Inferior parietal cortex (tissue), 1 donor: Measurements from ENCODE around the gene NDUFB4.
"Not testable (repeated sequence)": the region's sequence is repeated elsewhere in the genome, so short reads cannot be mapped to it uniquely, and the experiment has no call there.

Experiments used
- DNase-seq: peaks from one replicate; pipeline ENCODE4 v3.0.0-alpha.2; 2016; ENCODE audit errors: extremely low spot score

NDUFB4 gene

DNA sequence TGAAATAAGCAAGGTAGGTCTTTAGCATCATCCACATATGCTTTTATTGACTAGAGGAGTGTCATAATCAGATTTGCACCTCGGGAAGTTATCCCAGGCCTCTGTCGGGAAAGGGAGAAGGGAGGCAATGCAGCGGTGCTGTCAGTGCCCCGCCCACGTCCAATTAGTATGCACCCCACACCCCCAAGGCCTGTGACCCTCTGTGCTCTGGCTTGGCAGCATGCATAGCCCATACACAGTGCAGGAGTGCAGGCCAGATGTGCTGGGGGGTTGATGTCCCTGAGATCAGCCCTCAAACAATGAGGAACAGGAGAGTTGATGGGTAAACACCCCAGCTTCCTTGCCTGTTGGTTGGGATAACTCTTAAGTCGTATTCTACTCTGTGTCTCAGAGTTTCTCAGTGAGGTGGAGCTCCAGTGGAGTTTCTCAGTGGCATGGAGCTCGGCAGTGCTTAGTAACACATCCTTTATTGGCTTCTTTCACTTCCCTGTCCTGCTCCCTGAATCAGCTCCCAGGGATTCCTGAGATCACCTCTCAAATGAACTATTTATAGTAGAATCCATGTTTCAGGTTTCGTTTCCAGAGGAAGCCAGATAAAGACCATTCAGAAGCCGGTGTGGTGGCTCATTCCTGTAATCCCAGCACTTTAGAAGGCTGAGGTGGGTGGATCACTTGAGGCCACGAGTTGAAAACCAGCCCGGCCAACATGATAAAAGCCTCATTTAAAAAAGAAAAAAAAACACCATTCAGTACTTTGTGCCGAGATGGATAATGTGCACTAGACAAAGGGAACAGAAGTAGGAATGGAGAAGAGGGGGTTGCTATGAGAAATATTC is 26.7 kb upstream of the NDUFB4 start:
- no peak for DNase-seq

DNA sequence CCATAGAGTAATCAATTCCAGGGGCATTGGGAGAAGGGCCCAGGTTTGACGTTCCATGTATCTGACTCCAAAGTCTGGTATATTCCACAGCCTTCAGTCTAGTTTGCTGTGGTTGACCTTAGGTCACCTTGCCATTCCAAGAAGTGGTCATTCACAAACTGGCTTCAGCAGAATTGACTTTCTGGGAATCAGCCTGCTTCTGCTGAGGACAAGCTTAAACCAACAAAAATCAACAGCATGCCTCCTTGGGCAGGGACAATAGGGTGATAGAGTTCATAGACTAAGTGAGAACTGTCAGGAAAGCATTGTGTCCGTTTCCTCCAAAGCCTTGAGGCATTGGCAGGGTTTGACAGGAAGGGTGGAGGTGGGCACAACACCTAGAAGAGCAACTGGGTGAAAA is 24.1 kb upstream of the NDUFB4 start:
- DNase-seq, result no peak

DNA sequence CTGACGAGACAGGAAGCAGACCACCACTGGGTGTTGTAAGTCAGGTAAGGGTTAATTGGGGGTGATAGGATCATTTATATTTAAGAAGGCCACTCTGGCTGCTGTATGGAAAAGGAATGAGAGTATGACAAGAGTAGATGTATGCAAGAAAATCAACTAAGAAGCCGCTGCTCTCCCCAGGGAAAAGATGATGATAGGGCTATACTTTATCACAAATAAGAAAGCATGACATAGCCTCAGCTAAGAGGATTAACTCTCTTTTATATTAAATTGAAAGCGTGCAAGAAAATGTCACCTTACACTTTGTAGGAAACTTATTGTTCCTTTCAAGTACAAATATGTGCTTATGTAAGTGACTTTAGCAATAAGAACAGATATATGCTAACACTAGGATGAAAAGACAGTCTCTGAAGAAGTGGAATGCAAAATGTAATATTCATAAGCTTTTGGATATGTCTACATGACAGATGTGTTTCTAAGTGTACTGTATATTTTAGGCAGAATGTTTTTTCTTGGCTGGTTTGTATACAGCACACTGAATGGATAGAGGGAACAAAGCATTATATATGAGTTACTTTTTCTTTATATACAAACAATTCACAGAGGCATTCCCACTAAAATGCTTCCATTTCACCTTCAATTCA is 8.7 kb upstream of the NDUFB4 start:
- DNase-seq, result no peak

DNA sequence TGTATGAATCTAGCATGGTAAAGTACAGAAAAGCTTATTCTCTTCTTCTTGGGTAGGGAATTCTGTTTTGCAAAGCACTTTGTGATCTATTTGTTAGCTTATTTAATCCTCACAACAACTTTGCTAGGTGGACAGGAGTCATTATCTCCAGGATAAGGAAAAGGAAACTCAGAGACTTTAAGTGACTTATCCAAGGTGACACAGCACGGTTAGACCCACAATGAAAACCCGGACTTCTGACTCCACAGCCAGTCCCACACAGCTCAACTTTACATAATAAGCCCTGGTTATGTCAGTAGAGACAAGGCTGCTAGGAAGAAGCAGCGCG is 384 bp upstream of the NDUFB4 start:
- no peak for DNase-seq

DNA sequence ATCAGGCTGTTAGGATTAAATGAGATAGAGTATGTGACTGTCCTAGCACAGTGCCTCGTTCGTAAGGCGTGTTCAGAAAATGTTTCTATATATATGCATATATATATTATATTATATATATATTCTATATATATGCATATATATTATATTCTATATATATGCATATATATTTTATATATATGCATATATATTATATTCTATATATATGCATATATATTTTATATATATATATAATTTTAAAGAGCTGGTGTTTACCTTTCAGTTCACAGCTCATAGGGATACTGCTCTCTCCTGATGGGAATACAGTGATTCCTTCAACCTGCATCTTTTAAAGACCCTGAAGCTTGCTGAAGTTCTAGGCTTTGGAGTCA is 702 bp downstream of the NDUFB4 start:
- DNase-seq, result no peak

DNA sequence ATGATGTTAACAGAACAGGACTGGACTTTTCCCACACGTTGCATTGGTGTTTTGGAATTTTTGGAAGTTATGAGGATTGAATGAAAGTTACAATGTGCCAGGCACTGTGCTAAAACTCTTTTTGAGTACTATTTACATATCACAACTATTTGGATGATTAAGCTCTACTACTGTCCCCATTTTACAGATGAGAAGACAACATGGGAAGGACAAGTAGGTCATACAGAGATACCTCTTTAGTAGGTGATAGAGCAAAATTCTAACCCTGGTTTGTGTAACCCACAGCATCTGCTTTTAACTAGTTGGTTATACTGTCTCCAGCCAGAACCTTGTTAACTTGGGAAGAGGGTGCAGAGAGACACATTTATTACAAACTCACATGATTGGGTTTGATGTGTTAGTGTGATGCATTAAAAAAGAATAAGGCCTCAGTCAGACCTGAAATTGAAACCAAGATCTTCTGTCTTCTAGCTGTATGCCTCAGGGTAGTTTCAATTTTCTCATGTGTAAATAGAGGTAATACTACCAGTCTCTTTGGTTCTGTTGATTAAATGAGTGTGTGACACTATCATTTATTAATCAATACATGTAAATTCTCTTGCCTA is 1.4 kb downstream of the NDUFB4 start:
- DNase-seq, result no peak

DNA sequence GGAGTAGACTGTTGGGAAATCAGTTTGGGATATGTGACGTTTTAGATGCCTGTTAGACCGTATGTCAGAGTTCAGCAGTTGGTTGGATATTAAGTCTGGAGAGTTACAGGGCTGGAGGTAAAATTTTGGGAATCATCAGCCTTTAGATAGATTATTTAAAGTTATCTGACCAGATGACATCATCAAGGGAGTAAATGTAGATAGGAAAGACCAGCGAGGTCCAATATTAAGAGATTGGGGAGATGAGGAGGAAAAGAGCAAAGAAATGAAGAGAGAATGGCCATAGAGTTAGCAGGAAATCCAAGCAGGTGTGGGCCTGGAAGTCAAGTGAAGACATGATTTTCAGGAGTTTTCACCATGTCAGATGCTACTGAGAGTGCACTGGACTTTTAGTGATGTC is 3.1 kb downstream of the NDUFB4 start:
- no peak for DNase-seq

DNA sequence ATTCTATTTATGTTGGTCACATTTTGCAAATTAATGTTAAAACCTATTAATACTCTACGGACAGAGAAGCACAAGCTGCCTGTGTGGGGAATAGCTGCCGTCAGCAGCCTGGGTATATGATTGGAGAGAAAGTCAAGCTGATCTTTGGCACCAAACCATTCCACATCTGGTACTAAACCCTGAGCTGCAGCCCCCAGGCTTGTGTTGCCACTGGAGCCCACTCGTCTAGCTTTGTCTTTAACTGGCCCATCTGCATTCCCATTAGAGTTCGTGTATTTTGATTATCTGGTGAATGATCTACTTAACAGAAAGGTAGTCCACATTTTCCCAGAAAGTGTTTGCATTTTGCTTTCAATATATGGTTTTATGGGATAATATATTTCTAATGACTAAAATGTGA is 5.4 kb downstream of the NDUFB4 start:
- no peak for DNase-seq

DNA sequence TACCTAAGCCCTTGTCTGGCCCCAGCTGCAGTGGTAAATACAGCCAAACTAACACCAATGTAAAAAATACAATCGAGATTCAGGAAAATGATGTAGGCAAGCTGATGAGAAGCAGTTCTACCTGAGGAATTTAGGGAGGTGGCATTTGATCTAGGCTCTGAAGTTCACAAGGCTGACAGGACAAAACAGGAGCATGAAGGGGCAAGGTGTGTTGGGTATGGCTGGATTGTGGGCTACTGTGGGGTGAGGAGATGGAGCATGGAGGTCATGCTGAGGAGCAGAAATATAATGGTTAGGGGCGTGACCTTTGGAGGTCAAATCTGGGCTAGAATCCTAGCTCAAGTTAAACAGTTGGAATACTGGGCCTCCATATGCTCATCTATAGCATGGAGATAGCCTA is 6.5 kb downstream of the NDUFB4 start:
- DNase-seq, result no peak

DNA sequence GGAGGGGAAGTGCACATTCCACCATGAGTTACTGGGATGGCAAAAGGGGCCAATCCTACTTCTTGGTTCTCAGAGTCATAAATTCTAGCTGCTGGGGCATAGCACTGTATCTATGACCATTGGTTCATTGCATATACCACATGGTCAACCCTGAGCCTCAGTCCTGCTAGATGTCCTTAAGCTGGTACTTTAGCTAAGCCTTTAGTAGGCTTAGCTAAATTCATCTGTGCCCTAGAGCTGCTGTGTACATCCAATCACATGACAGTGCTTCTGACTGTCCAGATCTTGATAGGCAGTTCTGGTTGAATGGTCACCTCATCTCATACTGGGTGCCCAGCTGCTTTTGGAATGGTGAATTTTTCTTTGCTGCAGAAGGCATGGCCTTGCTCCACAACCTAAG is 8.2 kb downstream of the NDUFB4 start:
- no peak for DNase-seq

DNA sequence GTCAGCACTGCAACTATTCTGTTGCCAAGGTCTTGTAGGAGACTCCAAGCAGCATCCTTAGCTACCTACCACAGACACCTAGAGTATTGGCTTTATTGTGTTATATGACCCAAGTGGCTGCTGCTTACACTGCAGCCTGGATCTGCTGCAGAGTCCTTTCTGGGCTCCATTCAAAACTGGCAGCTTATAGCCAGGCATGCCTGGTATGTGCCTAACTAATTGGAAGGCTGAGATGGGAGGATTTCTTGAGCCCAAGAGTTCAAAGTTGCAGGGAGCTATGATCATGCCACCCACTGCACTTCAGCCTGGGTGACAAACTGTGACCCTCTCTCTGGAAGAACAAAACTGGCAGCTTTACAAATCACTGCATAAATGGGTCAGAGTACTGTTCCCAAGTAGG is 8.6 kb downstream of the NDUFB4 start:
- DNase-seq, result no peak

DNA sequence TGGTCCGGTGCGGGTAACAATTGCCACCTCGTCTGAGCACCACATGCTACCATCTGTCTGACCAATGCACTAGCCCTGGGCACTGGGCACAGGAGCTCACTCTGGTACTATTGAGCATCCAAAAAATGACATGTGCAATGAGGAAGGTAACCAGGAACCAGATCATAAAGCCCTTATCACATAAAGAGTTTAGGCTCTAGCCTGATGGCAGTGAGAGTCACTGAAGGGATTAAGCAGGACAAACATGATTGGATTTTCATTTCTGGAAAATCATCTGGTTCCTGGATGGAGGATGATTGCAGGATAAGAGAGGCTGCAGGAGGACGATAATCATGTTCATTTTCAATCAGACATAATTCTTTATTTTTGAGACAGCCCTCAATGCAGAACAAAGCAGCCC is 12.4 kb downstream of the NDUFB4 start:
- DNase-seq, result no peak

DNA sequence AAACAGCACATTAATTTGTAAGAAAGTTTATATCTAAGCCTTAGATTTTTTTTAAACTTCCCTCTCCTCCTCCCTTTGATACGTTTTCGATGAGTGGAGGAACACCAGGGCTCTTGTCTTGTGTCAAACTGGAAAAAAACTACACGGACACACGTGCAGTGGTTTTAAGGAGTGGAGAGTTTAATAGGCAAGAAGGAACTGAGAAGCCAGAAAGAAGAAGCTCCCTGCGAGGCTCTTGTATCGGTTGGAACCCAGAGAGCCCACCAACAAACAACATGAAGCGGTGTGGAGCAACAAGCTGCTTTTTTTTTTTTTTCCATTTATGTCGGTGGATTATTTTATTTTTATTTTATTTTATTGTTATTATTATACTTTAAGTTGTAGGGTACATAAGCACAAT is 18.6 kb downstream of the NDUFB4 start:
- no peak for DNase-seq

DNA sequence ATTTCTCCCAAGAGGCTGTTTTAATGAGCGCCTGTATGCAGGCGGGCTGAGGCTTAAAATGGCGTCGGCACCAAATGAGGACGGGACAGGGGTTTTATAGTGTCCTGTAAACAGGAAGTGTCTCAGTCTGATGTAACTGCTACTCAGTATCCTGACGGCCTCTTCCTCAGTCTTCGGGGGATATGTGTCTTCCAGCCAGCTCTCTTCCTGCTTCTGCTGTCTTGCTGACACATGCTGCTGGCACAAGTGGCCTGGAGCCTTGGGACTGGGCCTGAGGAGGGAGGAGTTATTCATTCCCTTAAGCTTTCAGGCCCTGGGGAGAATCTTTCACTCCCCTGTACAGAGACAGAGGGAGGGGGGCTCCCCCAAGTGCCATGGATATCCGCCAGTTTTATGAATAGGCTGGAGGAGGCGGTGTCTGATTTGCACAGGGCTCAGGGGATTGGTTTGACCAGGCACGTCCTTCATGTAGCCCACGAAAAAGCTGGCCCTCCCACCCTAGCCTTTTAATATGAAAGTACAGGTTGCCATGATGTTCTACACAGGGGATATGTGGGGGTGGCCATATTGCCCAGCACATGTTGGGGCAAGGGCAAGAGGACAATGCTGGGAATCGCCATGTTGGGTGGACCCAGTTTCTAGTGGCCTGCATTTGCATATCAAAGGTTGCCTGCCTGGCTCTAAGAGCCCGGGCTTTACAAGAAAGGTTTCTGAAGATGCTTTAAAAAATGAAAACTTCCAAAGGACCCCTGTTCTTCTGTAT is 19.9 kb downstream of the NDUFB4 start:
- no peak for DNase-seq

DNA sequence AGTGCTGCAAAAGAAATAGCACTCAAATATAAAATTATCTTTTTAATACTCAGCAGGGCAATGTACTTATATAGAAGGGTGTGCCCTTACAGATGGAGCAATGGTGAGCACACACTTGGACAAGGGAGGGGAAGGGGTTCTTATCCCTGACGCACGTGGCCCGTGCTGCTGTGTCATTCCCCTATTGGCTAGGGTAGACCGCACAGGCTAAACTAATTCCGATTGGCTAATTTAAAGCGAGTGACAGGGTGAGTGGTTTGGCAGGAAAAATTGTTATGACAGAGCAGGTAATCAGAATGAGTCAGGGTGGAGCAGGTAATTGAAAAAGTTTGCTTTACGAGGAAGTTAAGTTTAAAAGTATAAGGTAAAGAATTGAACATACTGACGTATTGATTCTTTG is 20.6 kb downstream of the NDUFB4 start:
- DNase-seq, result not testable (repeated sequence)

DNA sequence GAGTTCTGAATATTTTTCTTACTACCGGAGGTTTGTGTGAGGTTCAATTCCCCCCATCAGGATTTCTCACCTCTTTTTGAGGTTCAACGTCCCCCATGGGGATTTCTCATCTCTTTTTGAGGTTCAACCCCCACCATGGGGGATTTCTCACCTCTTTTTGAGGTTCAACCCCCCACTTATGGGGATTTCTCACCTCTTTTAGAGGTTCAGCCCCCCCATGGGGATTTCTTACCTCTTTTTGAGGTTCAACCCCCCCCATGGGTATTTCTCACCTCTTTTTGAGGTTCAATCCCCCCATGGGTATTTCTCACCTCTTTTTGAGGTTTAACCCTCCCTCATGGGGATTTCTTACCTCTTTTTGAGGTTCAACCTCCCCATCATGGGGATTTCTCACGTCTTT is 26.3 kb downstream of the NDUFB4 start:
- DNase-seq, result no peak

DNA sequence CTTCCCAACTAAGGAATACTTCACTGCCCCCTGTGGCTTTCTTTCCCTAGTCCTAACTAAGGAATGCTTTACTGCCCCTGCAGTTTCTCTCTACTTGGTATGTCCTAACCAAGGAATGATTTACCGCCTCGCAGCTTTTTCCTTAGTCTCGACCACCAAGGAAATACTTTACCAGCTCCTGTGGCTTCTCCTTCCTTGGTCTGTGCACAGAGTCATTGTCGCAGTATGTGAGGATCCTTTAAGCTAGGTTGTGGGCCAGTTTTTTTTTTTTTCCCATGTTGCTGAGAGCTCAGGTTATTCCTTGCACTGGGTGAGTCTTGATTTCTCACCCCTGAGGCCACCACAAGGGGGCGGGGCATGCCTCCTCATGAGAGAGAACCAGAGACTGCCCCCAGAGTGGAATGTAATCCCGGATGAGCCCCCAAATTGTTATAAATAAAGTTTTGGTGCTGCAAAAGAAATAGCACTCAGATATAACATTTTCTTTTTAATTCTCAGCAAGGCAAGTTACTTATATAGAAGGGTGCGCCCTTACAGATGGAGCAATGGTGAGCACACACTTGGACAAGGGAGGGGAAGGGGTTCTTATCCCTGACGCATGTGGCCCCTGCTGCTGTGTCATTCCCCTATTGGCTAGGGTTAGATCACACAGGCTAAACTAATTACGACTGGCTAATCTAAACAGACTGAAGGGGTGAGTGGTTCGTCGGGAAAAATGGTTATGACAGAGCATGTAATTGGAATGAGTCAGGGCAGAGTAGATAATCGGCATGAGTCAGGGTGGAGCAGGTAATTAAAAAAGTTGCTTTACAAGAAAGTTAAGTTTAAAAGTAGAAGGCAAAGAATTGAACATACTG is 27.0 kb downstream of the NDUFB4 start:
- DNase-seq, result no peak

DNA sequence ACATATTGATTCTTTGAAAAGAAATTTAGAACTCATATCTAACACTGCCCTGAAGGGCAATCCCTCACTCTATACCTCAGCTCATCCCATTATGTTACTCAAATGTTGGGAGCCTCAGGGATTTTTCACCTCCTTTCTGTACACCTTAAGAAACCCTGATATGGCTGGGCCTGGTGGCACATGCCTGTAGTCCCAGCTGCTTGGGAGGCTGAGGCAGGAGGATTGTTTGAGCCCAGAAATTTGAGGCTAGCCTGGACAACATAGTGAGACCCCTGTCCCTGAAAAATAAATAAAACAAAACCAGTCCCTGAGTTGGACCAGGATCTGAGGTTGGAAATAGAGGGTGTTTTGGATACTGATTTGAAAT is 27.6 kb downstream of the NDUFB4 start:
- DNase-seq, result no peak

DNA sequence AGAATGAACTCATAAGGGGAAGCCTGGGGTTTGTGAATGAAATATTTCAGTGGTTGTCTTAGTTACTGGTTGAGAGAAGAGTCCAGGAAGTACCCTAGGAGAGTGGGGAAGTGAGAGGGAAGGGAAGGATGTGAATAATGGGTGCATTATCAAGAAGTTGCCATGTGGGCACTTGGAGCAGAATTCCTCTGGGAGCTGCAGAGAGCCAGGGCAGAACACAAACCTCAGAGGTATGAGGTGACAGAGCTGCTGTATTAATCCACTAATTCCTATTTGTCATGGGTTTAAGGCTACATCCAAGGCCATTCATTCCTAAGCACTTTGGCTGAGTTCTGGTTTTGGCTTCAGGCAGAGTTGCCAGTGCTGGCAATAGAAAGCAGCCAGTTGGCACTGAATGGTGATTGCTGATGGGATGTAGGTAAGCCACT is 29.0 kb downstream of the NDUFB4 start:
- no peak for DNase-seq

DNA sequence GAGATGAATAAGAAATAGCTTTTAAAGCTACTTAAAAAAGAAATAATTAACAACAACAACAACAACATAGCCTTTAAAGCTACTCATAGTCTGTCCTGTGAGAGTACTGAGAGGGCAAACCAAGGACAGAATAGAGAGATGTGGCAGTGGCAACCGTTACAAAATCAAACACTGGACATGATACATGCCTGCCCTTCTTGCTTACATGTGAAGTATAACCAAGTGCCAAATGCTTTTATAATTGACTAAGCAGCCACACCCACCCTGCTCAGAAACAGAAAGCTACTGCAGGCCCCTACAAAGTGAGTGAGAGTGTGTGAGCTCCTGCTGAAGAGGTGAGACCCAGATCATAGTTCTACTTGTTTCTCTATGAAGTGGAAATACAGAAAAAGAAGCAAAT is 38.4 kb downstream of the NDUFB4 start:
- no peak for DNase-seq

DNA sequence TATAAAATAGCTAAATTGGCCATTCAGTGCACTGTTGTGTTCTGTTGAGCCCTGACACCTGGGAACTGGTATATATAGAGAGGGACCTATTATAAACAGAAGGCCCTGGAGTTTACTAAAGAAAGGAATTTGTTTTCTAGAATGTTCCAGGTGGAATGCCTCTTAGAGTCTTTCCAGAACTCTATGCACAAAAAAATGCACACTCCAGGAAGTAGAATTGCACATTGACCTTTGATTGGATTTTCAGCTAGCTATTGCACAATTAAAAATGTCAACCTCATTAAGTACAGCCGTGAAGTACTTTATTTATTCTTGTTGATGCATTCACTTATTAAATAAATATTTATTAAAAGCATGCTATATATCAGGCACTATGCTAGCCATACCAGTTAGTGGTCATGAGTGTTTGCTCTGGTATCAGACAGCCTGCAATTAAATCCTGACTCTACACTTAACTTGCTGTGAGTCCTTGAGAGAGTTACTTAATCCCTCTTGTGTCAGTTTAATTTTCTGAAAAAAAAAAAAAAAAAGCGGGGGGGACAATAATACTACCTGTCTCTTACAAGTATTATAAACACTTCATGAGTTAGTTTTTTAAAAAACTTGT is 40.8 kb downstream of the NDUFB4 start:
- no peak for DNase-seq
